AG20443 (cell line): Measurements from ENCODE around the gene RPLP2.
A peak's percentile ranks its signal among the peaks of the same experiment; 100 is the strongest.

Source experiments
- DNase-seq: peaks from one replicate; pipeline ENCODE4 v3.0.0; 2012; ENCODE audit warnings: low spot score, mixed read lengths

Gene RPLP2

DNA sequence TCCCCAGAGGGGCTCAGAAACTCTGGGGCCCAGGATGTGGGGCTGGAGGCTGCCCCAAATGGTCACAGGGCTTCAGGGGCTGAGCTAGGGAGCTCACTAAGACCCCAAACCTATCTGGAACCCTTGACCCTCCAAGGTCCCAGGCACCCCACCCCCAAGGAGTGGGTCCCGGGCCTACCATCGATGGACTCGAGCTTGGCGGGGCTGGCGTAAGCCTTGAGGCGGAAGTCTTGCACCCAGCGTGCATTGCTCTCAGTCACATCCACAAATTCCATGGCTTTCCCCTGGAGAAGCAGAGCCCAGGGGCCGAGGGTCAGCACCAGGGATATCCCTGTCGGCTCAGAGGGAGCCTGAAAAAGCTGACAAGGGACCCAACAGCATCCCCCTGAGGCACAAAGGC lies 35.9 kb upstream of the RPLP2 start:
- no peak for DNase-seq

- no peak for DNase-seq
These were observed 34.7 kb upstream of the RPLP2 start for GRCh38 chr11:774873-775592.

- DNase-seq: no peak
These were observed 33.6 kb upstream of the RPLP2 start for GRCh38 chr11:776263-776560.

DNA sequence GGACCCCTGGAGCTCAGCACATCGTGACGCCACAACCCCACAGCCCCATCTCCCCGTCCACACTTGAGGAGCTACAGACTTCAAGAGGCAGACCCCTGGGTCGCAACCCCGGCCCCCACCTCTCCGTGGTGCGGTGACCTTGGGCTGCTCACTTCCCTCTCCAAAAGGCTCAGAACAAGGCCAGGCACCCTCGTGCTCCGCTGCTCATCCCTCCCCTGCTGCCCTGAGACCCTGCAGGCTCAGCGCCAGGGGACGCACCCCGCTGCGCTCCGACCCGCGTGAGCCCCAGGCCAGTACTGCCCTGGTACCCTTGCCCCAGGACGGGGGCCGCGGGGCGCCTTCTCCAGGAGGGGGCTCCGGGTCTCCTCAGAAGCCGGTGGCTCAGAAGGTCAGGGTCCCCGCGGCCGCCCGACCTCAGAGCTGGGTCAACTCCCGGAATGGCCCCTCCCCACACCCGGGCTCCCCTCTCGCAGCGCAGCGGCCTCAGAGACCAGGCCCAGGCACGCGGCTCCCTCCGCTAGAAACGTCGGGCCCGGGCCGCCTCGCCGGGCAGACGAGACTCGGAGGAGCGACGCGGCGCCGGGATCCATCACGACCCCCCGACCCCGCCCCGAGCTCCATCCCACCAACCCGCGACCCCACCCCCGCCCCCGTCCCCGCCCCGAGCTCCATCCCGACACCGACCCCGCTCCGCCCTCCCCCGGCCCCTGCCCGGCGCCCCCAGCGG lies 33.0 kb upstream of the RPLP2 start:
- no peak for DNase-seq

DNA sequence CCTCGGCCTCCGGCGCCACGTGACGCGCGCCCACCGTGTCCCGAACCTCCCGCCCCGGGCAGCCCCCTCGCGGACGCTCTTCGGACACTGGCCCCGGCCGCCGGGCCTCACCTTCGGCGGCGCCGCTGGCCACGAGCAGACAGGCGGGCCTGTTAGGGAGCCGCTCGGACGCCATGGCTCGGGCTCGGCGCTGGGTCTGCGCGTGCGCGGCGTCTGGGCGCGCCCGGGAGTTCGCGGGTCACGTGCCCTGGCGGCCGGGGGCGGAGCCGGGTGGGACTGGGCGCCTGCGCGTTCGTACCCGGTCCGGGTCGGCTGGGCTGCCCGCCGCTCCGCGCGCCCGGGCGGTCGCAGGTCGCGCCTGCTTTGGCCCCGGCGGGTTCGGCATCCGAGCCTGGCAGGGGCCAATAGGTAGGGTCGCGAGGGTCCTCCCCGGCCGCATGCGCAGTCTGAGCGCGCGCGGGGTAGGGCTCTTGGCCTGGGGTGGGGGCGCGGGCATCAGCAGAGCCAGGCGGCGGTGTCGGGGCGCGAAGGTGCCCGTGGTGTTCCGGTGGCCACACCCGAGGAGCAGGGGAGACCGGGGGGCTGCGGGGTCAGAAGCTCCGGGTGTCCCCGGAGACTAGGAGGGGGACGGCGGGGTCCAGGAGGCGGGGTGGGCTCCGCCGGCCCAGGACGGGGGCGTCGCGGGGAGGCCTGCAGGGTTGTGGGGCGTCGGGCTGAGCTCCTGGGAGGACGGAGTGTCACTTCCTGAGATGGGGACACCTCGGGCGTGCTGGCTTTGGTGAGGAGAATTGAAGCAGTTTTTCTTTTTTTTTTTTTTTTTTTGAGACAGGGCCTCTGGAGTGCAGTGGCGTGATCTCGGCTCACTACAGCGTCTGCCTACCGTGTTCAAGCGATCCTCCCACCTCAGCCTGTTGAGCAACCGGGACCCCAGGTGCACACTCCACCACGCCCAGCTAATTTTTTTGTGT lies 32.2 kb upstream of the RPLP2 start, which contains the start of gene GATD1:
TSS of gene GATD1 (minus strand) at position 200 of the 968 bp plus-strand sequence. CDS start at position 175, 25 bp downstream.
- DNase-seq: peak; percentile 100

GRCh38 chr11:778976-779954 lies 30.5 kb upstream of the RPLP2 start:
- no peak for DNase-seq

DNA sequence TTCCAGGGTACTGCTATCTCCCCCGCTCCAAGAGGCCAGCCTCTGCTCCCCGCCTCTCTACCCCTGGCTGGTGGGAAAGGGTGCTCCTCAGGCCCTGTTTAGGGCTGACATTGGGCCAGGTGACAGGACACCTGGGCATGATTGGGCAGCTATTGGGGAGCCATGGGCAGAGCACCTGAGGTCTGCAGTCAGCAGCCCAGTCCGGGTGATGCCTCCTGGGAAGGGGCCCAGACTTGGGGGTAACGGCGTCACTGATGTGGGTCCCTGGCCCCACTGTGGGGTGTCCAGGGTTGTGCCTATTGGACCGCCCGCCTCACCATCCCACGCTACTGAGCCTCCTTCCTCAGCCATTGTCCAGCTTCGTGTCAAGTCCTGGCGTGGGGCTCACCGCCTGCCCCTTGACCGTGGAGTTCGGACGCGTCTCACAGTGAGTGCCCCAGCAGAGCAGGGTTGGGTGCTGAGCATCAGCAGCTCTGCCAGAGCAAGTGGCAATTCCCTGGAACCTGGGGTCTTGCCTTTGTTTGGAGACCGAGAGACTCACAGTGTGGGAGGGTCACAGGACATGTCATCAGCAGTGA lies 29.7 kb upstream of the RPLP2 start:
- no peak for DNase-seq

- no peak for DNase-seq
These were observed 27.2 kb upstream of the RPLP2 start for GRCh38 chr11:782264-783174.

DNA sequence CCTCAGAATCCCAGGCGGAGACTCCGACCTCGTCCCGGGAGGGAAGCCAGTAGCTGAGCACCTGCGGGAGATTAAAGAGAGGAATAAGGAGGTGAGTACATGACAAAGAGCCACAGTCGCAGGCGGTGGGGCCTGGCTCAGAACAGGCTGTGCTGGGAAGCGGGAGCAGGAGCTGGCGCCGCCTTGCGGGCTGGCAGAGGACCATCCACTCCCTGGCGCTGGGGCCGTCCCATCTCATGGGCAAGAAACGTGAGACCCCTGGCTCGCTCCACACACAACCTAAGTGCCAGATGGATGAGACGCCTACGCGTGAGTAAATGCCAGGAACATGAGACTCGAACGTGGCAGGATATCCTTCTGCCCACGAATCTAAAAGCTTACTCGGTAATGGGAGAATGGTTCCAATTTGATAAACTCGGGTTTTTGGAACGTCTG lies 26.2 kb upstream of the RPLP2 start:
- peak; percentile 86 for DNase-seq

GRCh38 chr11:786235-787083 lies 23.3 kb upstream of the RPLP2 start:
- DNase-seq: no peak

DNA sequence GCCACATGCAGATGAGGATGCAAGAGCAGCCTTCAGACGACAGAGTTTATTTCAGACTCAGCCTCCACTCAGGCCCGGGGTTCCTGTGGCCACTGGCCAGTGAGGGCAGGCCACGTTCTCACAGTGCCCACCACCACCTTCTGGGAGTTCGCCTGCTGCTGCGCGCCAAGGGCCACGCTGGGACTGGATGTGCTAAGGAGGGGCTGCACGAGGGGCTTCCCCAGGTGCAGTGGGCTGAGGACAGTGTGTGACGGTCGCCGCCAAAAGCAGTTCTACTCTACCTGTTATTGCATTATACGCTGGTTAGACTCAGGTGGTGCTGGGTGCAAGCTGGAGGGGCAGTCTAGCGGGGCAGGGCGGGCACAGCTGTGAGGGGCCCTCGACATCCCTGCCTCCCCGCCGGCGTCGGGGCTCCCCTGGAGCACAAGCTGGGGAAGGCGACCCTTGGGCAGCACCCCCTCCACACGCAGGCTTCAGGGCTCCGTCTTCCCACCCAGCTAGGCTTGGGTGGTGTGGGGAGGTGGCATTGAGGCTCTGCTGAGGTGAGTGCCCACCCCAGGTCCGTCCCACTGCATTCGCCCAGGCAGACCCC lies 22.6 kb upstream of the RPLP2 start:
- DNase-seq: no peak

- no peak for DNase-seq
These were observed 21.6 kb upstream of the RPLP2 start for GRCh38 chr11:788009-788640.

GRCh38 chr11:788953-789940 lies 20.5 kb upstream of the RPLP2 start:
- no peak for DNase-seq

GRCh38 chr11:789943-790342 lies 19.8 kb upstream of the RPLP2 start, which contains the start of gene CEND1:
Gene CEND1 (minus strand): TSS chr11:790090. CDS start chr11:788576, 1,514 bp downstream.
- DNase-seq: peak; percentile 85

GRCh38 chr11:790721-791564 lies 18.8 kb upstream of the RPLP2 start:
- DNase-seq: peak; percentile 29
